Prostate gland (tissue), 2 donors: ENCODE measurements around the gene HS6ST2. TPM values are rescaled to one million over a fixed set of nuclear protein-coding genes. Genes with fewer than 3 reads are reported as not detected.

Experiments used
- DNase-seq: peaks from one replicate; pipeline ENCODE4 v3.0.0-alpha.2; 2019; ENCODE audit warnings: low spot score
- H3K27ac ChIP-seq, 2 donors: fragments of 200-600 bp; sonication (generic); 2 replicates each; pipeline ENCODE4 v1.5.1; 2017 to 2019
- H3K27me3 ChIP-seq: fragments of 200-600 bp; sonication (generic); replicated peaks from 2 replicates; pipeline ENCODE4 v1.5.1; 2019; ENCODE audit not compliant: insufficient read depth
- H3K36me3 ChIP-seq, 2 donors: fragments of 200-600 bp; sonication (generic); 1 replicate in 1 of 2; 2 replicates in 1 of 2; pipeline versions ENCODE4 v1.5.1 to v1.8.1; 2017 to 2019
- H3K4me1 ChIP-seq: fragments of 200-600 bp; sonication (generic); replicated peaks from 2 replicates; pipeline ENCODE4 v1.5.1; 2019
- H3K4me3 ChIP-seq, 2 donors: fragments of 200-600 bp; sonication (generic); 2 replicates each; pipeline ENCODE4 v1.5.1; 2017 to 2019
- H3K9me3 ChIP-seq: fragments of 200-600 bp; sonication (generic); 2 replicates; pipeline ENCODE4 v1.5.1; 2017
- CTCF ChIP-seq, 4 experiments: fragments of 200-600 bp in 2 of 4; fragments of 450-650 bp in 2 of 4; sonication (generic) in 2 of 4; IDR thresholded peaks; 1 replicate in 3 of 4; 2 replicates in 1 of 4; pipeline ENCODE4 v1.5.1; 2016 to 2019; ENCODE audit warnings: antibody characterized with exemption in 4 of 4, mild to moderate bottlenecking in 2 of 4, moderate library complexity in 2 of 4
- POLR2A ChIP-seq: fragments of 450-650 bp; IDR thresholded peaks from one replicate; pipeline ENCODE4 v1.6.1; 2016; ENCODE audit warnings: antibody characterized with exemption, mild to moderate bottlenecking
- POLR2AphosphoS5 ChIP-seq: sonication (generic); formaldehyde crosslinking; IDR thresholded peaks from one replicate; pipeline ENCODE4 v1.6.1; 2017; ENCODE audit warnings: antibody characterized with exemption
- WGBS: methylation state at CpG from one replicate; pipeline ENCODE4 v1.1.5; 2018; 5-methylcytosine and 5-hydroxymethylcytosine counted together
- intact Hi-C: fragments of 100-400 bp; cut with DNase I; formaldehyde crosslinking; loops from one replicate; pipeline ENCODE4 v1.14.2; 2022
- total RNA-seq, 2 donors: library from RNA; depleted of rRNA; stranded (reverse); fragments of >200 nt; gene quantifications; one replicate each; pipeline ENCODE4 v1.1.0, GENCODE V29; 2016

Gene HS6ST2
- total RNA-seq, 2 donors from 2014 or later: 1.1 to 6.1 TPM

GRCh38 chrX:132940727-132941327 is 17.6 kb downstream of the HS6ST2 start:
- 37% methylated on average over 4 of the region's 4 CpGs for WGBS
- no peak for TF ChIP-seq POLR2A
- no peak for TF ChIP-seq CTCF (IDR thresholded peaks at IDR 0.05)
- no peak for TF ChIP-seq POLR2AphosphoS5

GRCh38 chrX:132933170-132933569 is 25.3 kb downstream of the HS6ST2 start:
- no peak overlapping the region for H3K27ac ChIP-seq
- intact Hi-C loops: no loop called here
- H3K27me3 ChIP-seq: no peaks in the 10 kb centered on the region
- H3K36me3 ChIP-seq: no peaks in the 10 kb centered on the region
- 99% methylated on average over 8 of the region's 8 CpGs for WGBS
- TF ChIP-seq CTCF (IDR thresholded peaks at IDR 0.05): no peak
- no peak for TF ChIP-seq POLR2A
- no peak for TF ChIP-seq POLR2AphosphoS5
- no peaks in the 10 kb centered on the region for H3K4me1 ChIP-seq
- no peak overlapping the region for H3K4me3 ChIP-seq
- H3K9me3 ChIP-seq: no peaks in the 10 kb centered on the region
- DNase-seq: no peak

More at GRCh38 chrX:132940727-132941327, 17.6 kb downstream of the HS6ST2 start:
- no peaks in the 10 kb centered on the region for H3K4me1 ChIP-seq
- H3K36me3 ChIP-seq: no peaks in the 10 kb centered on the region
- DNase-seq: no peak
- no peaks in the 10 kb centered on the region for H3K9me3 ChIP-seq
- no peaks in the 10 kb centered on the region for H3K27me3 ChIP-seq
- H3K27ac ChIP-seq: no peak overlapping the region
- intact Hi-C loops: no loop called here
- H3K4me3 ChIP-seq: no peak overlapping the region

- no peak for TF ChIP-seq POLR2A
- TF ChIP-seq POLR2AphosphoS5: no peak
- Histone ChIP-seq H3K4me1 (no peaks in the 10 kb centered on the region), H3K36me3 (no peaks in the 10 kb centered on the region), H3K9me3 (no peaks in the 10 kb centered on the region), H3K27me3 (no peaks in the 10 kb centered on the region), H3K27ac (no peak overlapping the region), H3K4me3 (no peak overlapping the region)
- no peak for DNase-seq
- 95% methylated on average over 5 of the region's 5 CpGs for WGBS
- intact Hi-C loops: no loop called here
Measured at GRCh38 chrX:132924426-132924825, 34.0 kb downstream of the HS6ST2 start.

GRCh38 chrX:132918523-132918922 is 39.9 kb downstream of the HS6ST2 start:
- intact Hi-C loops: no loop called here
- H3K4me1 ChIP-seq: no peaks in the 10 kb centered on the region
- H3K27me3 ChIP-seq: no peaks in the 10 kb centered on the region
- no peak for TF ChIP-seq POLR2A
- TF ChIP-seq POLR2AphosphoS5: no peak
- no peak for TF ChIP-seq CTCF (IDR thresholded peaks at IDR 0.05)
- no peak overlapping the region for H3K4me3 ChIP-seq
- no peak for DNase-seq
- no peak overlapping the region for H3K27ac ChIP-seq
- no peaks in the 10 kb centered on the region for H3K36me3 ChIP-seq
- no peaks in the 10 kb centered on the region for H3K9me3 ChIP-seq

GRCh38 chrX:132916349-132916748 is 42.1 kb downstream of the HS6ST2 start:
- intact Hi-C loops: no loop called here
- Histone ChIP-seq H3K36me3 (no peaks in the 10 kb centered on the region), H3K9me3 (no peaks in the 10 kb centered on the region), H3K4me3 (no peak overlapping the region), H3K27ac (no peak overlapping the region), H3K4me1 (no peaks in the 10 kb centered on the region), H3K27me3 (no peaks in the 10 kb centered on the region)
- no peak for TF ChIP-seq CTCF (IDR thresholded peaks at IDR 0.05)
- TF ChIP-seq POLR2AphosphoS5: no peak
- no peak for TF ChIP-seq POLR2A
- 96% methylated on average over 3 of the region's 3 CpGs for WGBS
- no peak for DNase-seq
